IPS-NIHi11 (cell line): ENCODE results near the gene PRDM7.
"Not testable (repeated sequence)": the region's sequence is repeated elsewhere in the genome, so short reads cannot be mapped to it uniquely, and the experiment has no call there.

ENCODE experiments used
- DNase-seq: peaks from one replicate; pipeline ENCODE4 v3.0.0; 2012; ENCODE audit warnings: mixed read lengths, low spot score

The PRDM7 gene

GRCh38 chr16:90072442-90073105 lies 4.6 kb downstream of the PRDM7 start:
- DNase-seq: no peak

GRCh38 chr16:90070440-90070839 lies 6.7 kb downstream of the PRDM7 start:
- DNase-seq: no peak

- no peak for DNase-seq
Measured at GRCh38 chr16:90061437-90061836, 15.7 kb downstream of the PRDM7 start.

- DNase-seq: no peak
Measured at GRCh38 chr16:90057738-90058173, 19.4 kb downstream of the PRDM7 start.

GRCh38 chr16:90056521-90056920 lies 20.6 kb downstream of the PRDM7 start:
- not testable (repeated sequence) for DNase-seq

- DNase-seq: no peak
Measured at GRCh38 chr16:90055371-90055770, 21.8 kb downstream of the PRDM7 start.

- no peak for DNase-seq
Measured at GRCh38 chr16:90054554-90054953, 22.6 kb downstream of the PRDM7 start.

- no peak for DNase-seq
Measured at GRCh38 chr16:90053902-90054500, 23.1 kb downstream of the PRDM7 start.

- no peak for DNase-seq
Measured at GRCh38 chr16:90050969-90051368, 26.2 kb downstream of the PRDM7 start.

GRCh38 chr16:90048737-90049330 lies 28.3 kb downstream of the PRDM7 start:
- DNase-seq: no peak

- no peak for DNase-seq
Measured at GRCh38 chr16:90048347-90048722, 28.8 kb downstream of the PRDM7 start.

GRCh38 chr16:90047714-90048346 lies 29.3 kb downstream of the PRDM7 start:
- peak; percentile 81 for DNase-seq

- DNase-seq: peak; percentile 75
Measured at GRCh38 chr16:90046971-90047713, 30.0 kb downstream of the PRDM7 start.

- DNase-seq: peak; percentile 94
Measured at GRCh38 chr16:90046122-90046970, 30.8 kb downstream of the PRDM7 start.

- no peak for DNase-seq
Measured at GRCh38 chr16:90044111-90044551, 33.0 kb downstream of the PRDM7 start.

GRCh38 chr16:90043526-90043925 lies 33.6 kb downstream of the PRDM7 start:
- no peak for DNase-seq

GRCh38 chr16:90042946-90043514 lies 34.1 kb downstream of the PRDM7 start:
- no peak for DNase-seq

GRCh38 chr16:90041896-90042473 lies 35.1 kb downstream of the PRDM7 start:
- no peak for DNase-seq

- no peak for DNase-seq
Measured at GRCh38 chr16:90040152-90041023, 36.7 kb downstream of the PRDM7 start.

- no peak for DNase-seq
Measured at GRCh38 chr16:90037276-90037675, 39.9 kb downstream of the PRDM7 start.
